Measurements from ENCODE around the gene ITGAD. TPM values are rescaled to one million over a fixed set of nuclear protein-coding genes. Genes with fewer than 3 reads are reported as not detected.

The ITGAD gene
- total and polyA plus RNA-seq, 2 donors (not counting 3 experiments of a cell fraction or from before 2014, with no cell fraction given) = not detected

DNA sequence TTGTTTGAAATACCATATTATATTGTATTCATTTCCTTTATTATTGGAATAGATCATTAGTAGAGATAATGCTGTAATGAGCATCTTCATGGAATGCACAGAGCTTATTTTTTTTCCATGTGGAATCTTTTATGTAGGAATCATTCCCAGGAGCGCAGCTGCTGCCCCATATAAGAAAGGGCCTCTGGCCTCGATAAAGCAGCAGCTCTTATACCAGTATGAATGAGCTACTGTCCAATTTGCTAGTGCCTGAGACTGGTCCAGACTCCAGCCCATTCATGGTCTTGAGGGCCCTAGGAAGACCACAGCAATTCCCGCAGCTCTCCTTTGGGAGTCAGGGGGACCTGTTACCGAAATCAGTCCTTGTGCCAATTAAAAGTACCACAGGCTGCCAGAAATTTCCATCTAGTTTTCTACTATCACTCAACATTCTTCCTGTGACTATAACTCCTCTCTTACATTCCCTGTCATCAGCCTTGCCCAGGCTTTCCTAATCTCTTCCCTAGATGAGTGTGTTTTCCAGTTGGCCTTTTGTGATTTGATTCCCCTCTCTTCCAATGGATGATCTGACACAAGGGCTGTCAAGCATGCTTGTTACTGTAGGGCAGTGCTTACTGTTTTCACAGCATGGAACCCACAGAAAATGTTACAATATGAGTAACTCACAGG is 47.5 kb downstream of the ITGAD start:
- no peaks in the 10 kb centered on the region for H3K79me2 ChIP-seq (ENCODE audit: control insufficient read depth, insufficient read depth, low read length)
- no peak overlapping the region for H3K27ac ChIP-seq (ENCODE audit: insufficient read depth, low read depth, low read length)
- peaks cover 3 to 11% of the 10 kb centered on the region in 2 experiments for H3K27me3 ChIP-seq (ENCODE audit: control insufficient read depth in 2 of 2, insufficient read depth in 2 of 2, low read length in 2 of 2)
- intact Hi-C loops (cut with micrococcal nuclease) (loop anchor here (1.0 to 5.0 kb wide), 3 partner anchors 257 to 427 kb away; partner anchors contain the start of gene KAT8), dilution Hi-C loops (cut with MboI; ENCODE audit: extremely low pct_ligation_motif_present, low sequenced_read_pairs) (no loop called here)
- H3K9ac ChIP-seq (replicated peaks; ENCODE audit: extremely low read depth, insufficient read depth, low read length) = no peak overlapping the region
- H3K9me1 ChIP-seq (replicated peaks; ENCODE audit: control insufficient read depth, extremely low read depth, insufficient read depth, low read length) = no peaks in the 10 kb centered on the region
- no peaks in the 10 kb centered on the region for H3K36me3 ChIP-seq (ENCODE audit: control insufficient read depth in 2 of 2, extremely low read depth in 1 of 2, insufficient read depth in 2 of 2, low read length in 2 of 2)
- FAIRE-seq = peak; percentile 15
- no peak overlapping the region for H3K4me2 ChIP-seq (ENCODE audit: insufficient read depth, low read length)
- no peaks in the 10 kb centered on the region for H3K9me3 ChIP-seq (replicated peaks; ENCODE audit: control insufficient read depth, insufficient read depth, low read length)
- no peak overlapping the region for H3K4me3 ChIP-seq (replicated peaks in 1 of 3; ENCODE audit: insufficient read depth in 1 of 3, low read depth in 1 of 3, low read length in 3 of 3)
- no peak overlapping the region for H2AFZ ChIP-seq (ENCODE audit: low read depth, low read length)
- H4K20me1 ChIP-seq (replicated peaks; ENCODE audit: control insufficient read depth, extremely low read depth, insufficient read depth, low read length) = no peaks in the 10 kb centered on the region
- CTCF ChIA-PET = interaction anchor here (1.2 to 2.4 kb wide), 3 partner anchors 10 to 456 kb away, joined by 3 to 7 read pairs (median 6); no protein-coding TSS in a partner anchor
- POLR2A ChIA-PET = no interaction called here
- no peaks in the 10 kb centered on the region for H3K4me1 ChIP-seq (ENCODE audit: control insufficient read depth, extremely low read depth, insufficient read depth, low read length)
- no TSS peak for BruUV-seq (replicated peaks)
- no peak for DNase-seq (ENCODE audit: low read depth, low spot score)
- no peak for TF ChIP-seq POLR2AphosphoS5 (IDR thresholded peaks at IDR 0.05; ENCODE audit: insufficient read depth, low read depth, low read length)
- no peak for TF ChIP-seq POLR2A (IDR thresholded peaks at IDR 0.05; ENCODE audit: low read depth, low read length)
- TF ChIP-seq, protein P1, sequence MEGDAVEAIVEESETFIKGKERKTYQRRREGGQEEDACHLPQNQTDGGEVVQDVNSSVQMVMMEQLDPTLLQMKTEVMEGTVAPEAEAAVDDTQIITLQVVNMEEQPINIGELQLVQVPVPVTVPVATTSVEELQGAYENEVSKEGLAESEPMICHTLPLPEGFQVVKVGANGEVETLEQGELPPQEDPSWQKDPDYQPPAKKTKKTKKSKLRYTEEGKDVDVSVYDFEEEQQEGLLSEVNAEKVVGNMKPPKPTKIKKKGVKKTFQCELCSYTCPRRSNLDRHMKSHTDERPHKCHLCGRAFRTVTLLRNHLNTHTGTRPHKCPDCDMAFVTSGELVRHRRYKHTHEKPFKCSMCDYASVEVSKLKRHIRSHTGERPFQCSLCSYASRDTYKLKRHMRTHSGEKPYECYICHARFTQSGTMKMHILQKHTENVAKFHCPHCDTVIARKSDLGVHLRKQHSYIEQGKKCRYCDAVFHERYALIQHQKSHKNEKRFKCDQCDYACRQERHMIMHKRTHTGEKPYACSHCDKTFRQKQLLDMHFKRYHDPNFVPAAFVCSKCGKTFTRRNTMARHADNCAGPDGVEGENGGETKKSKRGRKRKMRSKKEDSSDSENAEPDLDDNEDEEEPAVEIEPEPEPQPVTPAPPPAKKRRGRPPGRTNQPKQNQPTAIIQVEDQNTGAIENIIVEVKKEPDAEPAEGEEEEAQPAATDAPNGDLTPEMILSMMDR (IDR thresholded peaks at IDR 0.05; ENCODE audit: extremely low read depth in 1 of 2, insufficient read depth in 1 of 2, low read depth in 1 of 2, low read length in 2 of 2) = no peak
- TF ChIP-seq, protein P2, sequence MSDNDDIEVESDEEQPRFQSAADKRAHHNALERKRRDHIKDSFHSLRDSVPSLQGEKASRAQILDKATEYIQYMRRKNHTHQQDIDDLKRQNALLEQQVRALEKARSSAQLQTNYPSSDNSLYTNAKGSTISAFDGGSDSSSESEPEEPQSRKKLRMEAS (IDR thresholded peaks at IDR 0.05; ENCODE audit: insufficient read depth, insufficient read length) = no peak

All from endothelial cell of umbilical vein (primary cell).